Measurements from ENCODE around the gene SLC36A4.
"Not testable (repeated sequence)": the region's sequence is repeated elsewhere in the genome, so short reads cannot be mapped to it uniquely, and the experiment has no call there.

SLC36A4 gene

DNA sequence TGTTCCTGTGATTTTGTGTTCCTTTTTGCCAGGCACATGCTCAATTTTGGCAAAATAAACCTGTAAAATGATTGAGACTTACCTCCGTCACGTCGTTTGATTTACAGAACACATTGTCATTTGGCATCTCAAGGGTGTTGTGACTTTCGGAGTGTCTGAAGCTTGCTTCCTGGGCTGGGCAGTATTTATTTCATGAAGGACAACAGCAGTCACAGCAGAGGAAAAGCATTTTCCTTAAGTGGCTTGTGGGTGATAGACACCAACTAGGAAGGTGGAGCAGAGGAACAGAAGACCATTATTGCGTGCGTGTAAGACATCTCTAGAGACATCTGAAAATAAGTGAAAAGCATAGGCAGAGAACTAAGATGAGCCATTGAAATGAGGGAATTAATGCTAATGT, 80.2 kb downstream of the SLC36A4 start:
- DNase-seq, result peak; percentile 47
- H3K27ac ChIP-seq (ENCODE audit: low read depth, low read length), result peak overlapping the region; percentile 47
- no peaks in the 10 kb centered on the region for H3K36me3 ChIP-seq (ENCODE audit: control insufficient read depth, insufficient read depth, low read length)
- no peaks in the 10 kb centered on the region for H3K79me2 ChIP-seq (ENCODE audit: control insufficient read depth, insufficient read depth, low read length)
- peak overlapping the region; percentile 83 for H2BK5ac ChIP-seq (ENCODE audit: low read length)
- peak overlapping the region; percentile 89 for H4K5ac ChIP-seq (ENCODE audit: low read length)
- H3K4me1 ChIP-seq (ENCODE audit: control insufficient read depth, low read depth, low read length), result peaks cover 23% of the 10 kb centered on the region
- H2BK120ac ChIP-seq (ENCODE audit: low read depth, low read length), result peak overlapping the region; percentile 47
- H2AK5ac ChIP-seq (ENCODE audit: low read length), result no peak overlapping the region
- peak overlapping the region; percentile 11 for H3K23ac ChIP-seq (ENCODE audit: low read length)
- no CpG with 5 or more reads among the region's 6 CpGs for WGBS (ENCODE audit: extremely low coverage, insufficient coverage, low lambda C conversion rate)
- H3K79me1 ChIP-seq (ENCODE audit: low read length), result no peaks in the 10 kb centered on the region
- peak overlapping the region; percentile 77 for H3K56ac ChIP-seq (ENCODE audit: low read length)
- H3K4me2 ChIP-seq (ENCODE audit: low read length), result peak overlapping the region; percentile 16
- H3K4ac ChIP-seq (ENCODE audit: low read depth, low read length), result no peak overlapping the region
- H2BK15ac ChIP-seq (replicated peaks; ENCODE audit: low read depth), result peak overlapping the region; percentile 10
- no peak overlapping the region for H4K8ac ChIP-seq (ENCODE audit: low read depth, low read length)
- H3K27me3 ChIP-seq (ENCODE audit: insufficient read depth, low read length, poor library complexity), result no peaks in the 10 kb centered on the region
- peak overlapping the region; percentile 46 for H3K9ac ChIP-seq (ENCODE audit: low read length)
- H3K18ac ChIP-seq (ENCODE audit: low read length), result peak overlapping the region; percentile 96
- no peak overlapping the region for H3K4me3 ChIP-seq (ENCODE audit: low read length)

DNA sequence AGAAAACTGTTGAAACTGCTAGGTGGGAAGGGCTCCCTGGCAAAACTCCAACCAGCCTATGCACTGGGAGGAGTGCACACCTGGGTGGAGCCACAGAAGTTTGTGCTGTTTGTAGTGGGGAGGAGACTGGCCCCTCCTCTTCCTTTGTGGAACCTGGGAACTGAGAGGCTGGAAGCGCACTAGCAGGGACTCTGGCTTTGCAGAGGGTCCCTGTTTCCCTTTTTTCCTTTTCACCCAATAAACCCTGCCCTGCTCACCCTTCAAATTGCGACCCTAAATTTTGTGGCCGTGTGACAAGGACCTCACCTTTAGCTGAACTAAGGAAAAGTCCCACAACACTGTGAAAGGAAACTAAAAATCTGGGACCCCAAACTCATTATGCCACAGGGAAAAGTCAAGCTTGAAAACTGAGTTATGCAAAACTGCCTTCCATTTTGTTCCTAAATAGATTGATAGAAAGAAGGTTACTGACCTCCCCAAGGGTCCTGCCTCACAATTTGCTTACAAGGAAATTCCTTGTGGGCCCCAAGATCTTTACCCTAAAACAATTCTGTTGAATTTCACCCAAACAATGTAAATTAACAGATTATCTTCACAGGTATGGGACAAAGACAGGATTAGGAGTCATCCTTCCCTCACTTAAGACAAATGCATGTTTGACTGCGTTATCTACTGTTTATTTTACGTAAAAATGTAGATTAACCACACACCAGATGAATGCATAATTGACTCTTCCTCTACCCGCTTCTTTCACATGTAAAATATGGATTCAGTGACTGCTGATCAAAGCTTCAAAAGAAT, 81.0 kb downstream of the SLC36A4 start:
- no peak overlapping the region for H3K23ac ChIP-seq (ENCODE audit: low read length)
- H3K79me1 ChIP-seq (ENCODE audit: low read length), result no peaks in the 10 kb centered on the region
- DNase-seq, result peak; percentile 84
- peak overlapping the region; percentile 99 for H3K18ac ChIP-seq (ENCODE audit: low read length)
- H4K5ac ChIP-seq (ENCODE audit: low read length), result no peak overlapping the region
- H3K4ac ChIP-seq (ENCODE audit: low read depth, low read length), result peak overlapping the region; percentile 18
- peak overlapping the region; percentile 87 for H3K27ac ChIP-seq (ENCODE audit: low read depth, low read length)
- H3K79me2 ChIP-seq (ENCODE audit: control insufficient read depth, insufficient read depth, low read length), result no peaks in the 10 kb centered on the region
- H2BK120ac ChIP-seq (ENCODE audit: low read depth, low read length), result peak overlapping the region; percentile 91
- peaks cover 23% of the 10 kb centered on the region for H3K4me1 ChIP-seq (ENCODE audit: control insufficient read depth, low read depth, low read length)
- peak overlapping the region; percentile 71 for H3K9ac ChIP-seq (ENCODE audit: low read length)
- peak overlapping the region; percentile 97 for H2BK5ac ChIP-seq (ENCODE audit: low read length)
- no peak overlapping the region for H4K8ac ChIP-seq (ENCODE audit: low read depth, low read length)
- WGBS (ENCODE audit: extremely low coverage, insufficient coverage, low lambda C conversion rate), result no CpG with 5 or more reads among the region's 6 CpGs
- no peaks in the 10 kb centered on the region for H3K27me3 ChIP-seq (ENCODE audit: insufficient read depth, low read length, poor library complexity)
- no peaks in the 10 kb centered on the region for H3K36me3 ChIP-seq (ENCODE audit: control insufficient read depth, insufficient read depth, low read length)
- H2BK15ac ChIP-seq (replicated peaks; ENCODE audit: low read depth), result no peak overlapping the region
- peak overlapping the region; percentile 77 for H3K56ac ChIP-seq (ENCODE audit: low read length)
- H2AK5ac ChIP-seq (ENCODE audit: low read length), result no peak overlapping the region
- no peak overlapping the region for H3K4me2 ChIP-seq (ENCODE audit: low read length)
- H3K4me3 ChIP-seq (ENCODE audit: low read length), result no peak overlapping the region

- Histone ChIP-seq H3K18ac (ENCODE audit: low read length) (peak overlapping the region; percentile 92), H3K27me3 (ENCODE audit: insufficient read depth, low read length, poor library complexity) (no peaks in the 10 kb centered on the region), H2AK5ac (ENCODE audit: low read length) (peak overlapping the region; percentile 85), H3K56ac (ENCODE audit: low read length) (peak overlapping the region; percentile 75), H3K23ac (ENCODE audit: low read length) (no peak overlapping the region), H4K8ac (ENCODE audit: low read depth, low read length) (no peak overlapping the region), H3K9ac (ENCODE audit: low read length) (peak overlapping the region; percentile 30), H3K4me3 (ENCODE audit: low read length) (no peak overlapping the region), H2BK15ac (replicated peaks; ENCODE audit: low read depth) (peak overlapping the region; percentile 59), H3K79me1 (ENCODE audit: low read length) (no peaks in the 10 kb centered on the region), H3K4me2 (ENCODE audit: low read length) (no peak overlapping the region), H3K36me3 (ENCODE audit: control insufficient read depth, insufficient read depth, low read length) (no peaks in the 10 kb centered on the region), H2BK5ac (ENCODE audit: low read length) (peak overlapping the region; percentile 72), H4K5ac (ENCODE audit: low read length) (no peak overlapping the region), H3K4ac (ENCODE audit: low read depth, low read length) (peak overlapping the region; percentile 89), H3K4me1 (ENCODE audit: control insufficient read depth, low read depth, low read length) (peaks cover 23% of the 10 kb centered on the region), H3K79me2 (ENCODE audit: control insufficient read depth, insufficient read depth, low read length) (no peaks in the 10 kb centered on the region), H2BK120ac (ENCODE audit: low read depth, low read length) (peak overlapping the region; percentile 90), H3K27ac (ENCODE audit: low read depth, low read length) (peak overlapping the region; percentile 86)
- DNase-seq, result peak; percentile 46
- no CpG with 5 or more reads among the region's 4 CpGs for WGBS (ENCODE audit: extremely low coverage, insufficient coverage, low lambda C conversion rate)
These were observed 83.5 kb downstream of the SLC36A4 start for GRCh38 chr11:93114304-93114703.

GRCh38 chr11:93113824-93114223, 84.0 kb downstream of the SLC36A4 start:
- DNase-seq, result peak; percentile 73
- H2BK120ac ChIP-seq (ENCODE audit: low read depth, low read length), result peak overlapping the region; percentile 82

GRCh38 chr11:93111147-93111546, 86.6 kb downstream of the SLC36A4 start:
- H3K4me3 ChIP-seq (ENCODE audit: low read length); H4K5ac ChIP-seq (ENCODE audit: low read length); H3K9ac ChIP-seq (ENCODE audit: low read length); H2BK5ac ChIP-seq (ENCODE audit: low read length); H3K4me1 ChIP-seq (ENCODE audit: control insufficient read depth, low read depth, low read length); H3K23ac ChIP-seq (ENCODE audit: low read length); H3K36me3 ChIP-seq (ENCODE audit: control insufficient read depth, insufficient read depth, low read length); H3K27me3 ChIP-seq (ENCODE audit: insufficient read depth, low read length, poor library complexity); DNase-seq; H3K4ac ChIP-seq (ENCODE audit: low read depth, low read length); H3K27ac ChIP-seq (ENCODE audit: low read depth, low read length); H2BK120ac ChIP-seq (ENCODE audit: low read depth, low read length); H3K18ac ChIP-seq (ENCODE audit: low read length); H2BK15ac ChIP-seq (replicated peaks; ENCODE audit: low read depth); H4K8ac ChIP-seq (ENCODE audit: low read depth, low read length); H3K79me2 ChIP-seq (ENCODE audit: control insufficient read depth, insufficient read depth, low read length); H3K79me1 ChIP-seq (ENCODE audit: low read length); H2AK5ac ChIP-seq (ENCODE audit: low read length); H3K4me2 ChIP-seq (ENCODE audit: low read length); H3K56ac ChIP-seq (ENCODE audit: low read length): not testable (repeated sequence)

More at GRCh38 chr11:93113824-93114223, 84.0 kb downstream of the SLC36A4 start:
- Histone ChIP-seq H3K27ac (ENCODE audit: low read depth, low read length) (peak overlapping the region; percentile 86), H3K79me2 (ENCODE audit: control insufficient read depth, insufficient read depth, low read length) (no peaks in the 10 kb centered on the region), H3K4me1 (ENCODE audit: control insufficient read depth, low read depth, low read length) (peaks cover 23% of the 10 kb centered on the region), H2AK5ac (ENCODE audit: low read length) (no peak overlapping the region), H3K56ac (ENCODE audit: low read length) (peak overlapping the region; percentile 75), H3K36me3 (ENCODE audit: control insufficient read depth, insufficient read depth, low read length) (no peaks in the 10 kb centered on the region), H3K9ac (ENCODE audit: low read length) (peak overlapping the region; percentile 30), H2BK15ac (replicated peaks; ENCODE audit: low read depth) (peak overlapping the region; percentile 59), H3K4ac (ENCODE audit: low read depth, low read length) (peak overlapping the region; percentile 89), H3K27me3 (ENCODE audit: insufficient read depth, low read length, poor library complexity) (no peaks in the 10 kb centered on the region), H2BK5ac (ENCODE audit: low read length) (peak overlapping the region; percentile 66), H3K79me1 (ENCODE audit: low read length) (no peaks in the 10 kb centered on the region), H3K18ac (ENCODE audit: low read length) (peak overlapping the region; percentile 92), H3K23ac (ENCODE audit: low read length) (no peak overlapping the region), H3K4me3 (ENCODE audit: low read length) (no peak overlapping the region), H3K4me2 (ENCODE audit: low read length) (no peak overlapping the region), H4K8ac (ENCODE audit: low read depth, low read length) (no peak overlapping the region), H4K5ac (ENCODE audit: low read length) (no peak overlapping the region)
- no CpG with 5 or more reads among the region's 3 CpGs for WGBS (ENCODE audit: extremely low coverage, insufficient coverage, low lambda C conversion rate)
